Panc1 (cell line): ENCODE data around the gene P2RX2. TPM values are rescaled to one million over a fixed set of nuclear protein-coding genes. Genes with fewer than 3 reads are reported as not detected.

Source experiments
- ATAC-seq: fragments of 200-7000 bp; cut with Tn5 transposase; 2 replicates; pipeline ENCODE4 v1.9.1; 2020; ENCODE audit warnings: mild to moderate bottlenecking, moderate library complexity
- BruUV-seq: library from RNA; stranded (reverse); fragments of 400-500 nt; replicated peaks from 2 replicates; lab custom pipeline; 2021; lab: Mats Ljungman, UMichigan
- CTCF ChIA-PET: fragments of 300-600 bp; sonication (Branson Sonifier 250); formaldehyde crosslinking; loops from one replicate; lab custom pipeline; 2022; ENCODE audit warnings: antibody characterized with exemption; lab: Charles Lee
- POLR2A ChIA-PET: fragments of 300-600 bp; sonication (Branson Sonifier 250); formaldehyde crosslinking; loops from one replicate; lab custom pipeline; 2022; ENCODE audit warnings: antibody characterized with exemption; lab: Charles Lee
- DNase-seq: peaks from one replicate; pipeline ENCODE4 v3.0.0-alpha.2; 2010; ENCODE audit warnings: low read depth, low spot score
- H3K27ac ChIP-seq: 2 replicates; pipeline ENCODE4 v1.5.1; 2011; ENCODE audit warnings: mild to moderate bottlenecking, low read length, inconsistent platforms
- H3K27me3 ChIP-seq: fragments of 200-500 bp; sonication (Bioruptor generic); 2 replicates; pipeline ENCODE4 v1.6.0; 2014; ENCODE audit warnings: low read length, inconsistent platforms; ENCODE audit not compliant: control insufficient read depth, insufficient read depth
- H3K36me3 ChIP-seq: fragments of 200-500 bp; sonication (Bioruptor generic); 2 replicates; pipeline ENCODE4 v1.5.1; 2014; ENCODE audit warnings: inconsistent platforms, mild to moderate bottlenecking, low read length, moderate library complexity; ENCODE audit not compliant: control insufficient read depth, insufficient read depth
- H3K4me1 ChIP-seq: 2 replicates; pipeline ENCODE4 v1.5.1; 2011; ENCODE audit warnings: inconsistent platforms, mild to moderate bottlenecking, low read length, moderate library complexity; ENCODE audit not compliant: control insufficient read depth, insufficient read depth
- H3K4me3 ChIP-seq, 2 experiments: 2 replicates each; pipeline ENCODE4 v1.5.1; 2011 to 2012; ENCODE audit warnings: low read depth in 2 of 2, low read length in 2 of 2, mild to moderate bottlenecking in 2 of 2, inconsistent platforms in 1 of 2, moderate library complexity in 1 of 2
- H3K9me3 ChIP-seq: fragments of 200-500 bp; sonication (Bioruptor generic); 2 replicates; pipeline ENCODE4 v1.5.1; 2014; ENCODE audit warnings: low read depth, mild to moderate bottlenecking, inconsistent platforms, low read length, moderate library complexity; ENCODE audit not compliant: control insufficient read depth, insufficient read depth
- POLR2AphosphoS5 ChIP-seq: IDR thresholded peaks from 2 replicates; pipeline ENCODE4 v1.6.1; 2012; ENCODE audit warnings: mild to moderate bottlenecking, low read depth, low read length, moderate library complexity
- REST ChIP-seq, 2 experiments: IDR thresholded peaks; 2 replicates each; pipeline ENCODE4 v1.6.1; 2011 to 2012; ENCODE audit warnings: low read depth in 2 of 2, control low read depth in 1 of 2, low read length in 1 of 2, mild to moderate bottlenecking in 1 of 2, moderate library complexity in 1 of 2; ENCODE audit not compliant: insufficient read depth in 1 of 2
- SIN3A ChIP-seq: IDR thresholded peaks from 2 replicates; pipeline ENCODE4 v1.6.1; 2012; ENCODE audit warnings: low read depth, mild to moderate bottlenecking, low read length, moderate library complexity, borderline replicate concordance; ENCODE audit not compliant: insufficient read depth
- TCF7L2 ChIP-seq: IDR thresholded peaks from 2 replicates; pipeline ENCODE4 v1.6.1; 2011; ENCODE audit warnings: mild to moderate bottlenecking, low read depth, low read length, inconsistent platforms
- in situ Hi-C: cut with HindIII; loops from 2 replicates; pipeline ENCODE4 v1.10.0; 2016; ENCODE audit warnings: low sequenced_read_pairs, low pct_unique_long_range_greater_than_20kb
- intact Hi-C: fragments of 100-400 bp; cut with micrococcal nuclease; formaldehyde crosslinking; loops from one replicate; pipeline ENCODE4 v1.10.0; 2022; ENCODE audit not compliant: unreplicated experiment
- total RNA-seq: library from RNA; stranded (reverse); gene quantifications from one replicate; pipeline ENCODE4 v1.2.1, GENCODE V29; 2021; ENCODE audit not compliant: unreplicated experiment
- TF ChIP-seq, protein P1 (sequence below): fragments of 450-650 bp; IDR thresholded peaks from 2 replicates; pipeline ENCODE4 v1.5.1; 2017; ENCODE audit warnings: mild to moderate bottlenecking

P2RX2 gene
- total RNA-seq, 1 experiment from 2014 or later, result 1.2 TPM

DNA sequence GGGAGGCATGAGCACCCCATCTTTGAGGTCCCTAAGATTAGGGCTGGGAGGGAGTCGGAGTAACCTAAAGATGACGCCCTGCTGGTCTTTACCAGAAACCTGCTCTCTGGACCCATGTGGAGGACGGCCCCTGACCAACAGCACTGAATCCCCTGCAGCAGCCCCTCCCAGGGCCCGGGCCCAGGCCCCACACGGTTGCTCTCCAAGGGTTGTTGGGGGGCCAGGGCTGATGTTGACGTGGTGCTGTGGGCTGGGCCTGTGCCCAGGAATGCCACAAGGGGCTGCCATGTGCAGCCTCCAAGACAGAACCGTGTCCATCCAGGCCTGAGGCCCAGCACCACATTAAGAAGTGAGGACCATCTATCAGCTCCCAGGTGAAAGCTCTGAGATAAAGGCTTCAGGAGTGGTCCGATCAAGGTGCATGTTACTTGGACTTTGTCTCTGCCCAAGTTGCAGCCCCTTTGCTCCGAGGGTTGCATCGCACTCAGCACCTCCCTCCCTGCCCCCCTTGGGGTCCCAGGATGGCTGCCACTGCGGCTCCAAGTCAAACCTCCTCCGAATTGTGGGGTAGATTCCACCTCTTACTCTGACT lies 37.8 kb upstream of the P2RX2 start:
- Histone ChIP-seq H3K36me3 (no peaks in the 10 kb centered on the region), H3K9me3 (no peaks in the 10 kb centered on the region), H3K4me1 (no peaks in the 10 kb centered on the region), H3K4me3 (no peak overlapping the region), H3K27me3 (no peaks in the 10 kb centered on the region), H3K27ac (no peak overlapping the region)
- BruUV-seq, result no TSS peak
- no peak for DNase-seq
- in situ Hi-C loops (no loop called here), intact Hi-C loops (no loop called here)
- TF ChIP-seq TCF7L2 (no peak), POLR2AphosphoS5 (no peak), REST (IDR thresholded peaks at IDR 0.05; ENCODE audit: insufficient read depth in 1 of 2, low read depth in 2 of 2, low read length in 1 of 2) (no peak), SIN3A (no peak)
- TF ChIP-seq, protein P1, sequence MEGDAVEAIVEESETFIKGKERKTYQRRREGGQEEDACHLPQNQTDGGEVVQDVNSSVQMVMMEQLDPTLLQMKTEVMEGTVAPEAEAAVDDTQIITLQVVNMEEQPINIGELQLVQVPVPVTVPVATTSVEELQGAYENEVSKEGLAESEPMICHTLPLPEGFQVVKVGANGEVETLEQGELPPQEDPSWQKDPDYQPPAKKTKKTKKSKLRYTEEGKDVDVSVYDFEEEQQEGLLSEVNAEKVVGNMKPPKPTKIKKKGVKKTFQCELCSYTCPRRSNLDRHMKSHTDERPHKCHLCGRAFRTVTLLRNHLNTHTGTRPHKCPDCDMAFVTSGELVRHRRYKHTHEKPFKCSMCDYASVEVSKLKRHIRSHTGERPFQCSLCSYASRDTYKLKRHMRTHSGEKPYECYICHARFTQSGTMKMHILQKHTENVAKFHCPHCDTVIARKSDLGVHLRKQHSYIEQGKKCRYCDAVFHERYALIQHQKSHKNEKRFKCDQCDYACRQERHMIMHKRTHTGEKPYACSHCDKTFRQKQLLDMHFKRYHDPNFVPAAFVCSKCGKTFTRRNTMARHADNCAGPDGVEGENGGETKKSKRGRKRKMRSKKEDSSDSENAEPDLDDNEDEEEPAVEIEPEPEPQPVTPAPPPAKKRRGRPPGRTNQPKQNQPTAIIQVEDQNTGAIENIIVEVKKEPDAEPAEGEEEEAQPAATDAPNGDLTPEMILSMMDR, result no peak
- no peak for ATAC-seq
- POLR2A ChIA-PET, result no interaction called here
- CTCF ChIA-PET, result no interaction called here

- TF ChIP-seq SIN3A (no peak), TCF7L2 (no peak), POLR2AphosphoS5 (no peak), REST (IDR thresholded peaks at IDR 0.05; ENCODE audit: insufficient read depth in 1 of 2, low read depth in 2 of 2, low read length in 1 of 2) (no peak)
- TF ChIP-seq, protein P1, result no peak
- Histone ChIP-seq H3K27ac (no peak overlapping the region), H3K27me3 (no peaks in the 10 kb centered on the region), H3K36me3 (no peaks in the 10 kb centered on the region), H3K9me3 (no peaks in the 10 kb centered on the region), H3K4me1 (no peaks in the 10 kb centered on the region), H3K4me3 (no peak overlapping the region)
- no TSS peak for BruUV-seq
- intact Hi-C loops (no loop called here), in situ Hi-C loops (no loop called here)
- no peak for DNase-seq
- ATAC-seq, result no peak
- ChIA-PET CTCF (no interaction called here), POLR2A (no interaction called here)
Measured at GRCh38 chr12:132581348-132582057, 37.1 kb upstream of the P2RX2 start.
